ENCODE measurements around the gene PYY.

Gene PYY

DNA sequence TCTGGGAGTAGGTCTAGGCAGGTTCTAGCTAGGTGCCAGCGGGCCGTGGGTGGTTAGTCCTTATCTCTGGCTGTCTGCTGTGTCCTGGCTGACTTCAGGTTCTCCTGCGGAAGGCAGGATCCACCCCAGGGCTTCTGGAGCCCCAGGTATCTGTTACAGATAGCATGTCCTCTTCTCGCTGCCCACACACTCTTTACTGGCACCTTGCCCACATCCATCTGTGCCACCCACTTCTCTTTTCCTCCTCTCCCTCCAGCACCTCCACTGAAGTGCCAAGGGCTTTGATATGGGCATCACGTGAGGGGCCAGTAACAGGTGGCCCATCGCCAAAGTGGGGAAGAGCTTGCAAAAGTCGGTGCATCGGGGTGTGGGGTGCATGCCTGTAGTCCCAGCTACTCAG lies 41.8 kb downstream of the PYY start:
- no peaks in the 10 kb centered on the region for H3K4me1 ChIP-seq (ENCODE audit: low read length)
- H2AFZ ChIP-seq (ENCODE audit: low read length): no peak overlapping the region
- no peak overlapping the region for H3K27ac ChIP-seq (ENCODE audit: low read length)
- H3K36me3 ChIP-seq (replicated peaks; ENCODE audit: insufficient read depth, low read length): no peaks in the 10 kb centered on the region
- H3K79me2 ChIP-seq (ENCODE audit: low read length): no peaks in the 10 kb centered on the region
- no peak overlapping the region for H3K4me3 ChIP-seq (ENCODE audit: low read length)
- H3F3A ChIP-seq (ENCODE audit: insufficient read depth, low read length): no peaks in the 10 kb centered on the region
- TF ChIP-seq EZH2phosphoT487 (IDR thresholded peaks at IDR 0.05; ENCODE audit: low read length): no peak
- TF ChIP-seq CTCF (IDR thresholded peaks at IDR 0.05; ENCODE audit: low read length): no peak
- TF ChIP-seq EZH2 (optimal IDR thresholded peaks at IDR 0.05; ENCODE audit: low read depth, low read length): no peak
- H3K27me3 ChIP-seq (replicated peaks; ENCODE audit: insufficient read depth, low read length): peaks cover 15% of the 10 kb centered on the region
- no peaks in the 10 kb centered on the region for H3K9me3 ChIP-seq (replicated peaks; ENCODE audit: insufficient read depth, low read length)
- H4K20me1 ChIP-seq (ENCODE audit: insufficient read depth, low read length): no peaks in the 10 kb centered on the region
- no peak overlapping the region for H3K4me2 ChIP-seq (ENCODE audit: low read depth, low read length)
- H3K9me2 ChIP-seq (replicated peaks; ENCODE audit: insufficient read depth, low read length): no peaks in the 10 kb centered on the region
- no peak overlapping the region for H3K9ac ChIP-seq (ENCODE audit: low read length)
- no peak for DNase-seq

DNA sequence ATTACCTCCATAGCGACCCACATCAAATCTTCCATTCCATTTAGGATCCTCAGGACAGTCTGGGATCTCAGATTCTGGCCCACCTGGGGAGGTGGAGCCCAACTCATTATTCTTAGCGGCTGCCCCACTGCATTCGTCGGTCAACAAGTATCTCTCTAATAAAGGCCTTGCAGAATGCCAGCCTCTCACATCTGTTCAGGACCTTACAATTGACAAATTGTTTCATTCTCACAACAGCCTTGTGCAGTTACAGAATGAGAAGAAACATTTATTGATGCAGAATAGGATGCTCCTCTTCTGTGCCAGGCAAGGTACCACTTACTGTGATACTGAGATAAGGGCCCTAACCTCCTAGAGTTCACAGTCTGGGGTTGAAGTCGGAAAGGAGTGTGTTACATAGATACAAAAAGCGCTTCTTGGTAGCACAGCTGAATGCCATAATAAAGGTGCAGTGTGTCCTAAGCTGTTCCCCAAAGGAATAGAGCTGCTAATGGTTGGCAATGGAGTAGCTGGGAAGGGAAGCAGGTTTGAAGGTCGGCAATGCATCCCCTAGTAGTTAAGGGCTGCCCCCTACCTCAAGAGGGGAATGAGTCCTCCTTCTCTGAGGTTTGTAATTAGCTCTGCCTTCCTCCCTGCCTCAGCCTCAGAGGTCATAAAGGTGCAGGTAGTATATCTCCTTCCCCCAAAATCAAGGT lies 44.1 kb downstream of the PYY start:
- Histone ChIP-seq H3K79me2 (ENCODE audit: low read length) (no peaks in the 10 kb centered on the region), H3K4me2 (ENCODE audit: low read depth, low read length) (no peak overlapping the region), H3K4me3 (ENCODE audit: low read length) (no peak overlapping the region), H3K9me3 (replicated peaks; ENCODE audit: insufficient read depth, low read length) (no peaks in the 10 kb centered on the region), H3K9ac (ENCODE audit: low read length) (no peak overlapping the region), H3K9me2 (replicated peaks; ENCODE audit: insufficient read depth, low read length) (no peaks in the 10 kb centered on the region), H2AFZ (ENCODE audit: low read length) (no peak overlapping the region), H4K20me1 (ENCODE audit: insufficient read depth, low read length) (no peaks in the 10 kb centered on the region), H3F3A (ENCODE audit: insufficient read depth, low read length) (no peaks in the 10 kb centered on the region), H3K4me1 (ENCODE audit: low read length) (no peaks in the 10 kb centered on the region), H3K36me3 (replicated peaks; ENCODE audit: insufficient read depth, low read length) (no peaks in the 10 kb centered on the region), H3K27ac (ENCODE audit: low read length) (no peak overlapping the region), H3K27me3 (replicated peaks; ENCODE audit: insufficient read depth, low read length) (peaks cover 25% of the 10 kb centered on the region)
- no peak for TF ChIP-seq EZH2phosphoT487 (IDR thresholded peaks at IDR 0.05; ENCODE audit: low read length)
- no peak for TF ChIP-seq CTCF (IDR thresholded peaks at IDR 0.05; ENCODE audit: low read length)
- no peak for TF ChIP-seq EZH2 (optimal IDR thresholded peaks at IDR 0.05; ENCODE audit: low read depth, low read length)
- no peak for DNase-seq

DNA sequence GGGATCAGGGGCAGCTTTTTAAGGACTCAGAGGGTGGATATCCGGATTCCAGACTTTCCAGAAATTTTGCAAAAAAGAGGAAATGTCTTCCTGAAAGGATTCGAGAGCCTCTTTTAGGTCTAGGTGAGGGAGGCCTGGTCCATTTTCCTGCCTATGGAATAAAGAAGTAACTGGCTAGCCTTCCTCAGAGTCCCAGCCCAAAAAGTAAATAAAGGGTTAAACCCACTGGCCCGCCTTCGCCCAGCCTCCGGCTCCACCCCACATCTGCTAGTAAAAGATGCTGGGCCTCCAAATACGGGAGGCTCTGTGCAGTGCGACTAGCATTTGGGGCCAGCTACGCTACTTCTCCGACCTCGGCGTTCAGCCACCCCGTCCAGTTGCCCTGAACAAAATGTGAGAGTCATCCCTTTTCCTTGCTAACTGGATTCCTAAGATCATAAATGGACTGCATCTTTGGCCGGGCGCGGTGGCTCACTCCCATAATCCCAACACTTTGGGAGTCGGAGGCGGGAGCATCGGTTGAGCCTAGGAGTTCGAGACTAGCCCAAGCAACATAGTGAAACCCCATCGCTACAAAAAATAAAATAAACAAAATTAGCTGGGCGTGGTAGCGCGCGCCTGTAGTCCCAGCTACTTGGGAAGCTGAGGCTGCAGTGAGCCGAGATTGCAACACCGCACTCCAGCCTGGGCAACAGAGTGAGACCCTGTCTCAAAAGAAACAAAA lies 45.6 kb downstream of the PYY start:
- peaks cover 25% of the 10 kb centered on the region for H3K27me3 ChIP-seq (replicated peaks; ENCODE audit: insufficient read depth, low read length)
- H3K27ac ChIP-seq (ENCODE audit: low read length): no peak overlapping the region
- no peaks in the 10 kb centered on the region for H4K20me1 ChIP-seq (ENCODE audit: insufficient read depth, low read length)
- no peaks in the 10 kb centered on the region for H3K79me2 ChIP-seq (ENCODE audit: low read length)
- no peak overlapping the region for H2AFZ ChIP-seq (ENCODE audit: low read length)
- TF ChIP-seq EZH2phosphoT487 (IDR thresholded peaks at IDR 0.05; ENCODE audit: low read length) (no peak), CTCF (IDR thresholded peaks at IDR 0.05; ENCODE audit: low read length) (no peak), EZH2 (optimal IDR thresholded peaks at IDR 0.05; ENCODE audit: low read depth, low read length) (no peak)
- no peak overlapping the region for H3K4me3 ChIP-seq (ENCODE audit: low read length)
- H3K4me2 ChIP-seq (ENCODE audit: low read depth, low read length): no peak overlapping the region
- H3K9me2 ChIP-seq (replicated peaks; ENCODE audit: insufficient read depth, low read length): no peaks in the 10 kb centered on the region
- no peak overlapping the region for H3K9ac ChIP-seq (ENCODE audit: low read length)
- H3K9me3 ChIP-seq (replicated peaks; ENCODE audit: insufficient read depth, low read length): no peaks in the 10 kb centered on the region
- no peaks in the 10 kb centered on the region for H3K4me1 ChIP-seq (ENCODE audit: low read length)
- no peak for DNase-seq
- no peaks in the 10 kb centered on the region for H3K36me3 ChIP-seq (replicated peaks; ENCODE audit: insufficient read depth, low read length)
- no peaks in the 10 kb centered on the region for H3F3A ChIP-seq (ENCODE audit: insufficient read depth, low read length)
